ENCODE measurements around the gene MDK. TPM values are rescaled to one million over a fixed set of nuclear protein-coding genes. Genes with fewer than 3 reads are reported as not detected.

Gene MDK
- total RNA-seq, 2 donors from 2014 or later: 36.9 to 63.0 TPM

DNA sequence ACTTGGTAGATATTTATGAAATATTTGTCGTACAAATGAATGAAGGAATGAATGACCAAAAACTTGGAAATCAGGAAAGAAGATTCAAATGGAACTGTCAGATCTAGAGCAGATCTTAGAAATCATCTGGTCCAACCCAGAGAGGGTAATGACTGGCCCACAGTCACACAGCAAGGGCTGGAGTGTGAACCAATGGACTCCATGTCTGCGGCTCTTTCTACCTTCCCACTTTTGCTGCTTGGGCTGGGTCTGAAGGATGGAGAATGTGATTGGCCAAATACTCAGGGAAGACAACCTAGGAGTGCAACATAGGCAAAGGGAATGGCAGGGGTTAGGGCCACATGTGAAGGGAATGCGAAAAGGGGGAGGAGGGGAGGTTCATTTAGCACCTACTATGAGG lies 40.0 kb upstream of the MDK start:
- ATAC-seq (no peak), DNase-seq (no peak)
- WGBS, 2 donors: 93 to 94% methylated on average over 3 of the region's 3 CpGs
- Histone ChIP-seq H3K4me3 (no peak overlapping the region), H3K27me3 (no peaks in the 10 kb centered on the region), H3K27ac (no peak overlapping the region), H3K4me1 (peaks cover 23% of the 10 kb centered on the region), H3K36me3 (replicated peaks in 1 of 2; ENCODE audit: insufficient read depth in 1 of 2, low read depth in 2 of 2) (no peaks in the 10 kb centered on the region), H3K9me3 (no peaks in the 10 kb centered on the region)
- intact Hi-C loops (cut with DNase I): no loop called here
- TF ChIP-seq, protein P1, sequence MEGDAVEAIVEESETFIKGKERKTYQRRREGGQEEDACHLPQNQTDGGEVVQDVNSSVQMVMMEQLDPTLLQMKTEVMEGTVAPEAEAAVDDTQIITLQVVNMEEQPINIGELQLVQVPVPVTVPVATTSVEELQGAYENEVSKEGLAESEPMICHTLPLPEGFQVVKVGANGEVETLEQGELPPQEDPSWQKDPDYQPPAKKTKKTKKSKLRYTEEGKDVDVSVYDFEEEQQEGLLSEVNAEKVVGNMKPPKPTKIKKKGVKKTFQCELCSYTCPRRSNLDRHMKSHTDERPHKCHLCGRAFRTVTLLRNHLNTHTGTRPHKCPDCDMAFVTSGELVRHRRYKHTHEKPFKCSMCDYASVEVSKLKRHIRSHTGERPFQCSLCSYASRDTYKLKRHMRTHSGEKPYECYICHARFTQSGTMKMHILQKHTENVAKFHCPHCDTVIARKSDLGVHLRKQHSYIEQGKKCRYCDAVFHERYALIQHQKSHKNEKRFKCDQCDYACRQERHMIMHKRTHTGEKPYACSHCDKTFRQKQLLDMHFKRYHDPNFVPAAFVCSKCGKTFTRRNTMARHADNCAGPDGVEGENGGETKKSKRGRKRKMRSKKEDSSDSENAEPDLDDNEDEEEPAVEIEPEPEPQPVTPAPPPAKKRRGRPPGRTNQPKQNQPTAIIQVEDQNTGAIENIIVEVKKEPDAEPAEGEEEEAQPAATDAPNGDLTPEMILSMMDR (IDR thresholded peaks at IDR 0.05): no peak
- TF ChIP-seq POLR2A (IDR thresholded peaks at IDR 0.05): no peak

- ATAC-seq: no peak
- intact Hi-C loops (cut with DNase I): no loop called here
- no peak for TF ChIP-seq POLR2A (IDR thresholded peaks at IDR 0.05)
- TF ChIP-seq, protein P1 (IDR thresholded peaks at IDR 0.05): no peak
- H3K27me3 ChIP-seq: no peaks in the 10 kb centered on the region
- H3K4me3 ChIP-seq: no peak overlapping the region
- H3K27ac ChIP-seq: no peak overlapping the region
- WGBS, 2 donors: 54 to 68% methylated on average over 4 to 5 of the region's 5 CpGs
- no peaks in the 10 kb centered on the region for H3K9me3 ChIP-seq
- no peak for DNase-seq
- peaks cover 30% of the 10 kb centered on the region for H3K4me1 ChIP-seq
- H3K36me3 ChIP-seq (replicated peaks in 1 of 2; ENCODE audit: insufficient read depth in 1 of 2, low read depth in 2 of 2): no peaks in the 10 kb centered on the region
Measured at GRCh38 chr11:46342239-46342638, 39.2 kb upstream of the MDK start.

DNA sequence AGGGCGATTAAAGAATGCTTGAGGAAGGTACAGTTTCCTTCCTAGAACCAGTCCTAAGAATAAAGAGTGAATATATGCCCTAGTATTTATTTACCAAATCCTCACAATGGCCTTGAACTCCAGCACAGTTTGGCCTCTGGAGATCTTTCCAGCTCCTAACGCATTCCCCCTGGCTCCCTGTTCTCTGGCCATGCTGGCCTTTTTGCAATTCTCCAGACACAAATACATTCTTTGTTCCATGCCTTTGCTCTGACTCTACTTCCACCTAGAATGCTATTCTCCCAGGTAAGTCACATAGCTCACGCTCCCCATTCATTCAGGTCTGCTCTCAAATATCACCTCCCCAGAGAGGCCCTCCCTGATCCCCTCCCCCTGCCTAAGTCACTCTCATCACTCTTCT lies 37.9 kb upstream of the MDK start:
- ATAC-seq: no peak
- H3K36me3 ChIP-seq (replicated peaks in 1 of 2; ENCODE audit: insufficient read depth in 1 of 2, low read depth in 2 of 2): no peaks in the 10 kb centered on the region
- intact Hi-C loops (cut with DNase I): no loop called here
- no peaks in the 10 kb centered on the region for H3K27me3 ChIP-seq
- no peak overlapping the region for H3K27ac ChIP-seq
- no peak overlapping the region for H3K4me3 ChIP-seq
- no peak for DNase-seq
- no peaks in the 10 kb centered on the region for H3K9me3 ChIP-seq
- H3K4me1 ChIP-seq: peaks cover 33% of the 10 kb centered on the region
- no peak for TF ChIP-seq POLR2A (IDR thresholded peaks at IDR 0.05)
- TF ChIP-seq, protein P1 (IDR thresholded peaks at IDR 0.05): no peak
- WGBS, 2 donors: 49 to 61% methylated on average over 3 of the region's 3 CpGs

DNA sequence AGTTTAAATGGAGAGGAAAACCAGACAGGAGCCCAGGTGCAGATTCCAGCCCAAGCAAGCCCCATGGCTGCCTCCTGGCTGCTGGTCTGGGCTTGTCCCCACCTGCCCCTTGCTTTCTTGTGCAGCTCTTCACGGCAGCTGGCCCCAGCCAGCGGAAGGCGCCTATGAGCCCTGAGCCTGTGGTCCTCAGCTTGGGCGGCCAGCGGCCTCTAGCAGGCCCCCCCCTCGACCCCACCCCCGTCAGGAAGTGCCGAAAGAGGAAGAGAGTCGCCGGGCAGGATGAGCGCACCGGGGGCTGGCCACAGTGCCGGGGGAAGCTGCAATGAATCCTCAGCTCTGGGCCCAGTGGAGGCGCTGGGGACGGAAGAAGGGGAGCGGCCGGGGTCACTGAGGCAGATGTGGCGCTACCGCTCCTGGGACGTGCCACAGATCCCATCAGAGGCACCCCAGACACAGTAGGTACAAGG lies 36.3 kb upstream of the MDK start:
- H3K9me3 ChIP-seq: no peaks in the 10 kb centered on the region
- ATAC-seq: no peak
- H3K27me3 ChIP-seq: no peaks in the 10 kb centered on the region
- peak overlapping the region in 2 of 4 donors; percentile 31 to 56 for H3K27ac ChIP-seq
- H3K36me3 ChIP-seq (replicated peaks in 1 of 2; ENCODE audit: insufficient read depth in 1 of 2, low read depth in 2 of 2): no peaks in the 10 kb centered on the region
- peaks cover 39% of the 10 kb centered on the region for H3K4me1 ChIP-seq
- TF ChIP-seq POLR2A (IDR thresholded peaks at IDR 0.05): peak in 2 of 3 donors; percentile 38 to 56
- TF ChIP-seq, protein P1 (IDR thresholded peaks at IDR 0.05): no peak
- no peak overlapping the region for H3K4me3 ChIP-seq
- intact Hi-C loops (cut with DNase I): no loop called here
- 55 to 72% methylated on average over 12 to 20 of the region's 20 CpGs for WGBS, 2 donors
- peak in 1 of 4 donors; percentile 62 for DNase-seq

- TF ChIP-seq POLR2A (IDR thresholded peaks at IDR 0.05): no peak
- TF ChIP-seq, protein P1 (IDR thresholded peaks at IDR 0.05): no peak
- H3K36me3 ChIP-seq (replicated peaks in 1 of 2; ENCODE audit: insufficient read depth in 1 of 2, low read depth in 2 of 2): no peaks in the 10 kb centered on the region
- WGBS, 2 donors: 57 to 73% methylated on average over 10 of the region's 10 CpGs
- no peak for ATAC-seq
- DNase-seq: no peak
- H3K27ac ChIP-seq: peak overlapping the region in 1 of 4 donors; percentile 56
- H3K4me1 ChIP-seq: peaks cover 46% of the 10 kb centered on the region
- no peaks in the 10 kb centered on the region for H3K27me3 ChIP-seq
- H3K4me3 ChIP-seq: no peak overlapping the region
- H3K9me3 ChIP-seq: no peaks in the 10 kb centered on the region
- intact Hi-C loops (cut with DNase I): no loop called here
Measured at GRCh38 chr11:46345881-46346484, 35.5 kb upstream of the MDK start.

Measured in body of pancreas (tissue), 4 donors.